Ovary (tissue), 3 donors: Measurements from ENCODE around the gene HERC3.

Experiments used
- CTCF ChIP-seq, 3 donors: fragments of 450-650 bp in 2 of 3; fragments of 200-600 bp in 1 of 3; IDR thresholded peaks; one replicate each; pipeline versions ENCODE4 v1.5.1 to v1.8.0; 2016 to 2022; ENCODE audit warnings: antibody characterized with exemption in 3 of 3, mild to moderate bottlenecking in 1 of 3
- EP300 ChIP-seq: sonication (generic); formaldehyde crosslinking; IDR thresholded peaks from one replicate; pipeline ENCODE4 v1.6.1; 2017; ENCODE audit warnings: antibody characterized with exemption
- donor health status: DM: no; HTN: no; CAD: no.

GRCh38 chr4:88643932-88644331, 51.7 kb downstream of the HERC3 start:
- TF ChIP-seq CTCF (IDR thresholded peaks at IDR 0.05) = no peak
- no peak for TF ChIP-seq EP300
